EL (cell line): ENCODE data around the gene ADAMTS17.
"Not testable (repeated sequence)": the region's sequence is repeated elsewhere in the genome, so short reads cannot be mapped to it uniquely, and the experiment has no call there.

ENCODE experiments used
- DNase-seq: peaks from one replicate; pipeline ENCODE4 v3.0.0-alpha.2; 2016

Gene ADAMTS17

GRCh38 chr15:100339999-100340398 lies 1.8 kb downstream of the ADAMTS17 start:
- no peak for DNase-seq

- not testable (repeated sequence) for DNase-seq
Measured at GRCh38 chr15:100339451-100339850, 2.3 kb downstream of the ADAMTS17 start.

GRCh38 chr15:100338971-100339444 lies 2.8 kb downstream of the ADAMTS17 start:
- DNase-seq, result peak; percentile 16

GRCh38 chr15:100338247-100338646 lies 3.5 kb downstream of the ADAMTS17 start:
- no peak for DNase-seq

GRCh38 chr15:100337096-100338044 lies 4.4 kb downstream of the ADAMTS17 start:
- DNase-seq, result no peak

GRCh38 chr15:100336061-100336460 lies 5.7 kb downstream of the ADAMTS17 start:
- no peak for DNase-seq

GRCh38 chr15:100335335-100335999 lies 6.3 kb downstream of the ADAMTS17 start:
- DNase-seq, result no peak

- no peak for DNase-seq
Measured at GRCh38 chr15:100334905-100335304, 6.9 kb downstream of the ADAMTS17 start.

GRCh38 chr15:100334456-100334855 lies 7.3 kb downstream of the ADAMTS17 start:
- DNase-seq, result no peak

- no peak for DNase-seq
Measured at GRCh38 chr15:100334015-100334414, 7.8 kb downstream of the ADAMTS17 start.

- no peak for DNase-seq
Measured at GRCh38 chr15:100333236-100333635, 8.5 kb downstream of the ADAMTS17 start.

GRCh38 chr15:100332721-100333120 lies 9.1 kb downstream of the ADAMTS17 start:
- no peak for DNase-seq

- no peak for DNase-seq
Measured at GRCh38 chr15:100332231-100332630, 9.5 kb downstream of the ADAMTS17 start.

- DNase-seq, result no peak
Measured at GRCh38 chr15:100330629-100331215, 11.1 kb downstream of the ADAMTS17 start.

GRCh38 chr15:100330221-100330620 lies 11.6 kb downstream of the ADAMTS17 start:
- DNase-seq, result no peak

GRCh38 chr15:100328796-100329195 lies 13.0 kb downstream of the ADAMTS17 start:
- DNase-seq, result no peak

- no peak for DNase-seq
Measured at GRCh38 chr15:100318880-100319279, 22.9 kb downstream of the ADAMTS17 start.

GRCh38 chr15:100314809-100315400 lies 26.9 kb downstream of the ADAMTS17 start:
- DNase-seq, result no peak

GRCh38 chr15:100311833-100312476 lies 29.8 kb downstream of the ADAMTS17 start:
- DNase-seq, result no peak

- DNase-seq, result no peak
Measured at GRCh38 chr15:100311154-100311625, 30.6 kb downstream of the ADAMTS17 start.

- DNase-seq, result no peak
Measured at GRCh38 chr15:100310513-100311153, 31.1 kb downstream of the ADAMTS17 start.

- DNase-seq, result no peak
Measured at GRCh38 chr15:100310041-100310405, 31.8 kb downstream of the ADAMTS17 start.
